ENCODE measurements around the gene VWC2. TPM values are rescaled to one million over a fixed set of nuclear protein-coding genes. Genes with fewer than 3 reads are reported as not detected.

Gene VWC2
- total RNA-seq, 1 experiment from 2014 or later, result not detected

GRCh38 chr7:49812534-49812933 lies 39.1 kb downstream of the VWC2 start:
- no peaks in the 10 kb centered on the region for H3K9me3 ChIP-seq (ENCODE audit: low read length)
- H3K79me2 ChIP-seq (ENCODE audit: low read length), result no peaks in the 10 kb centered on the region
- no peak overlapping the region for H3K27ac ChIP-seq (ENCODE audit: low read length)
- H3K9me2 ChIP-seq (replicated peaks; ENCODE audit: insufficient read depth, low read length), result no peaks in the 10 kb centered on the region
- H3K4me2 ChIP-seq (ENCODE audit: low read depth, low read length, poor library complexity, severe bottlenecking), result no peak overlapping the region
- H3K36me3 ChIP-seq (ENCODE audit: insufficient read depth, low read length), result no peaks in the 10 kb centered on the region
- no peak overlapping the region for H3K4me3 ChIP-seq (ENCODE audit: low read length)
- H4K20me1 ChIP-seq (ENCODE audit: insufficient read depth, low read depth, low read length), result no peaks in the 10 kb centered on the region
- no peaks in the 10 kb centered on the region for H3K27me3 ChIP-seq (ENCODE audit: low read length)
- H2AFZ ChIP-seq (ENCODE audit: low read length), result no peak overlapping the region; the same call in 1 of the 2 replicates
- DNase-seq, result peak; percentile 64
- H3K4me1 ChIP-seq (ENCODE audit: low read length), result peaks cover 15% of the 10 kb centered on the region
- H3K9ac ChIP-seq (ENCODE audit: low read length), result no peak overlapping the region

DNA sequence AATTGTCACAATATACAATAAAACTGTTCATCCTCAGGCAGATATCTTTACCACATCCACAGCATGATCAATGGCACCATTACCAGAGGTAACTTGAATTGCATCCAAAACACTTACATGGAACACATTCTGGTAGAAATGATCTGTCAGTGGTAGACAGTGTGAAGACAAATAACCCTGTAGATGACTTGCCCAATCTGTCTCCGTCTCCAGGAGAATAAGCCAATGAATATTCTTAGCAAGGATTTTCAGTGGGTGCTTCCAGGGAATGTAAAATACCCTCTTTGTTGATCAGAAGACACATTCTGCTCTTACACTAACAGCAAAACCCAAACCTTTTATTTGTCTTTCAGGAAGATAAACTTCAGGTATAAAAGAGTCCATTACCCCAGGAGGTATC lies 43.8 kb downstream of the VWC2 start:
- peaks cover 13% of the 10 kb centered on the region for H3K4me1 ChIP-seq (ENCODE audit: low read length)
- no peaks in the 10 kb centered on the region for H3K27me3 ChIP-seq (ENCODE audit: low read length)
- no peaks in the 10 kb centered on the region for H3K9me3 ChIP-seq (ENCODE audit: low read length)
- H3K36me3 ChIP-seq (ENCODE audit: insufficient read depth, low read length), result no peaks in the 10 kb centered on the region
- H3K4me2 ChIP-seq (ENCODE audit: low read depth, low read length, poor library complexity, severe bottlenecking), result no peak overlapping the region
- no peak overlapping the region for H3K9ac ChIP-seq (ENCODE audit: low read length)
- H3K4me3 ChIP-seq (ENCODE audit: low read length), result no peak overlapping the region
- H4K20me1 ChIP-seq (ENCODE audit: insufficient read depth, low read depth, low read length), result no peaks in the 10 kb centered on the region
- no peak overlapping the region for H3K27ac ChIP-seq (ENCODE audit: low read length)
- no peak overlapping the region for H2AFZ ChIP-seq (ENCODE audit: low read length)
- H3K9me2 ChIP-seq (replicated peaks; ENCODE audit: insufficient read depth, low read length), result no peaks in the 10 kb centered on the region
- no peaks in the 10 kb centered on the region for H3K79me2 ChIP-seq (ENCODE audit: low read length)
- DNase-seq, result no peak

DNA sequence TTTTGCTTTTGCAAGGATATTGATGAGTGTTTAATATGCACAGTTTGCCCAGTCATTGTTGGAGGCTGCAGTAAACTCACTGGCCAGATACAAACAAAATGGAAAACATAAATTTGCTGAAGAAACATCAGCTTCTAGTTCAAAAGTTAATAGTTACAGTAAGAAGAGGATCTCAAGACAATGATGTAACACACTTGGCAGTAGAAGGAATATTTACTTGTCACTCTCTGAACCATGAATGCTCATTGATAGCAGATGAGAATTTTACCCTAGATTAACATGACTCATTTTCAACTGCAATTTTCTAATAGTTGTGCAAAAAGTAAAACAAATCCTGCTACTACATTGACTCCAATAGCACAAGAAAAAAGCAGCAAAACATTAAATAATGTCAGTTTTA lies 47.7 kb downstream of the VWC2 start:
- no peak overlapping the region for H3K4me3 ChIP-seq (ENCODE audit: low read length)
- DNase-seq, result no peak
- H3K9me3 ChIP-seq (ENCODE audit: low read length), result no peaks in the 10 kb centered on the region
- no peaks in the 10 kb centered on the region for H3K27me3 ChIP-seq (ENCODE audit: low read length)
- H4K20me1 ChIP-seq (ENCODE audit: insufficient read depth, low read depth, low read length), result no peaks in the 10 kb centered on the region
- H3K9ac ChIP-seq (ENCODE audit: low read length), result no peak overlapping the region
- H3K4me1 ChIP-seq (ENCODE audit: low read length), result no peaks in the 10 kb centered on the region
- H3K4me2 ChIP-seq (ENCODE audit: low read depth, low read length, poor library complexity, severe bottlenecking), result no peak overlapping the region
- no peak overlapping the region for H3K27ac ChIP-seq (ENCODE audit: low read length)
- no peak overlapping the region for H2AFZ ChIP-seq (ENCODE audit: low read length)
- H3K9me2 ChIP-seq (replicated peaks; ENCODE audit: insufficient read depth, low read length), result no peaks in the 10 kb centered on the region
- no peaks in the 10 kb centered on the region for H3K79me2 ChIP-seq (ENCODE audit: low read length)
- H3K36me3 ChIP-seq (ENCODE audit: insufficient read depth, low read length), result no peaks in the 10 kb centered on the region

GRCh38 chr7:49822856-49823255 lies 49.4 kb downstream of the VWC2 start:
- H3K4me1 ChIP-seq (ENCODE audit: low read length), result no peaks in the 10 kb centered on the region
- no peaks in the 10 kb centered on the region for H3K9me2 ChIP-seq (replicated peaks; ENCODE audit: insufficient read depth, low read length)
- H3K79me2 ChIP-seq (ENCODE audit: low read length), result no peaks in the 10 kb centered on the region
- H3K27ac ChIP-seq (ENCODE audit: low read length), result no peak overlapping the region
- H3K9ac ChIP-seq (ENCODE audit: low read length), result no peak overlapping the region
- no peak for DNase-seq
- H4K20me1 ChIP-seq (ENCODE audit: insufficient read depth, low read depth, low read length), result no peaks in the 10 kb centered on the region
- no peak overlapping the region for H3K4me2 ChIP-seq (ENCODE audit: low read depth, low read length, poor library complexity, severe bottlenecking)
- H3K27me3 ChIP-seq (ENCODE audit: low read length), result no peaks in the 10 kb centered on the region
- no peak overlapping the region for H2AFZ ChIP-seq (ENCODE audit: low read length)
- no peak overlapping the region for H3K4me3 ChIP-seq (ENCODE audit: low read length)
- H3K9me3 ChIP-seq (ENCODE audit: low read length), result no peaks in the 10 kb centered on the region
- no peaks in the 10 kb centered on the region for H3K36me3 ChIP-seq (ENCODE audit: insufficient read depth, low read length)

GRCh38 chr7:49823566-49823965 lies 50.1 kb downstream of the VWC2 start:
- Histone ChIP-seq H4K20me1 (ENCODE audit: insufficient read depth, low read depth, low read length) (no peaks in the 10 kb centered on the region), H3K4me3 (ENCODE audit: low read length) (no peak overlapping the region), H3K4me2 (ENCODE audit: low read depth, low read length, poor library complexity, severe bottlenecking) (no peak overlapping the region), H3K9me2 (replicated peaks; ENCODE audit: insufficient read depth, low read length) (no peaks in the 10 kb centered on the region), H3K4me1 (ENCODE audit: low read length) (no peaks in the 10 kb centered on the region), H3K27me3 (ENCODE audit: low read length) (no peaks in the 10 kb centered on the region), H3K27ac (ENCODE audit: low read length) (no peak overlapping the region), H2AFZ (ENCODE audit: low read length) (no peak overlapping the region), H3K9ac (ENCODE audit: low read length) (no peak overlapping the region), H3K36me3 (ENCODE audit: insufficient read depth, low read length) (no peaks in the 10 kb centered on the region), H3K9me3 (ENCODE audit: low read length) (no peaks in the 10 kb centered on the region), H3K79me2 (ENCODE audit: low read length) (no peaks in the 10 kb centered on the region)
- DNase-seq, result no peak

GRCh38 chr7:49839863-49840645 lies 66.6 kb downstream of the VWC2 start:
- no peak for DNase-seq

GRCh38 chr7:49840751-49841405 lies 67.4 kb downstream of the VWC2 start:
- H3K9me2 ChIP-seq (replicated peaks; ENCODE audit: insufficient read depth, low read length), result no peaks in the 10 kb centered on the region
- no peak overlapping the region for H3K4me2 ChIP-seq (ENCODE audit: low read depth, low read length, poor library complexity, severe bottlenecking)
- H3K4me3 ChIP-seq (ENCODE audit: low read length), result no peak overlapping the region
- H3K9ac ChIP-seq (ENCODE audit: low read length), result no peak overlapping the region
- no peaks in the 10 kb centered on the region for H4K20me1 ChIP-seq (ENCODE audit: insufficient read depth, low read depth, low read length)
- H3K79me2 ChIP-seq (ENCODE audit: low read length), result no peaks in the 10 kb centered on the region
- H3K27ac ChIP-seq (ENCODE audit: low read length), result no peak overlapping the region
- H2AFZ ChIP-seq (ENCODE audit: low read length), result no peak overlapping the region
- DNase-seq, result no peak
- H3K4me1 ChIP-seq (ENCODE audit: low read length), result no peaks in the 10 kb centered on the region
- H3K36me3 ChIP-seq (ENCODE audit: insufficient read depth, low read length), result no peaks in the 10 kb centered on the region
- no peaks in the 10 kb centered on the region for H3K27me3 ChIP-seq (ENCODE audit: low read length)
- H3K9me3 ChIP-seq (ENCODE audit: low read length), result no peaks in the 10 kb centered on the region

More at GRCh38 chr7:49839863-49840645, 66.6 kb downstream of the VWC2 start:
- no peaks in the 10 kb centered on the region for H3K79me2 ChIP-seq (ENCODE audit: low read length)
- no peak overlapping the region for H3K4me3 ChIP-seq (ENCODE audit: low read length)
- H4K20me1 ChIP-seq (ENCODE audit: insufficient read depth, low read depth, low read length), result no peaks in the 10 kb centered on the region
- no peak overlapping the region for H2AFZ ChIP-seq (ENCODE audit: low read length)
- no peaks in the 10 kb centered on the region for H3K36me3 ChIP-seq (ENCODE audit: insufficient read depth, low read length)
- H3K4me1 ChIP-seq (ENCODE audit: low read length), result no peaks in the 10 kb centered on the region
- H3K4me2 ChIP-seq (ENCODE audit: low read depth, low read length, poor library complexity, severe bottlenecking), result no peak overlapping the region
- no peaks in the 10 kb centered on the region for H3K9me2 ChIP-seq (replicated peaks; ENCODE audit: insufficient read depth, low read length)
- H3K9ac ChIP-seq (ENCODE audit: low read length), result no peak overlapping the region
- no peak overlapping the region for H3K27ac ChIP-seq (ENCODE audit: low read length)
- H3K9me3 ChIP-seq (ENCODE audit: low read length), result no peaks in the 10 kb centered on the region
- H3K27me3 ChIP-seq (ENCODE audit: low read length), result no peaks in the 10 kb centered on the region

DNA sequence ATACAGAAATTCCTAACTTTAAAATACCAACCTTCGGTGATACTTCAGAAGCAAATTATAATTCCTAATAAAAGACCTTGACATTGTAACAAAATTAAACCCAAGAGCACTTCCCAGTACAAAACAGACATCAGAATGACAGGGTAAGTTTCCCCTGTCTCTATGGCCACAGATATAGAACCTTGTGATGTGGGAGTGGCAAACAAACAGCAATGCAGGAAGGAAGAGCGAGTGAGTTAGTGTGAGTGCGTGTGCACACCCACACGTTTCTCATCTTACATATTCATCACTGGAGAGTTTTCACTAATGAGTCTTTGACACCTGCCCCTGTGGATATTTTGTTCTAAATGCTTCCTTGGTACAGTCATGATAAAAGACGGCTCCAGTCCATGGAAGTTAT lies 72.2 kb downstream of the VWC2 start:
- Histone ChIP-seq H3K4me1 (ENCODE audit: low read length) (no peaks in the 10 kb centered on the region), H3K36me3 (ENCODE audit: insufficient read depth, low read length) (no peaks in the 10 kb centered on the region), H3K9ac (ENCODE audit: low read length) (no peak overlapping the region), H3K9me2 (replicated peaks; ENCODE audit: insufficient read depth, low read length) (no peaks in the 10 kb centered on the region), H3K4me3 (ENCODE audit: low read length) (no peak overlapping the region), H3K4me2 (ENCODE audit: low read depth, low read length, poor library complexity, severe bottlenecking) (no peak overlapping the region), H3K27me3 (ENCODE audit: low read length) (no peaks in the 10 kb centered on the region), H4K20me1 (ENCODE audit: insufficient read depth, low read depth, low read length) (no peaks in the 10 kb centered on the region), H3K79me2 (ENCODE audit: low read length) (no peaks in the 10 kb centered on the region), H2AFZ (ENCODE audit: low read length) (no peak overlapping the region), H3K9me3 (ENCODE audit: low read length) (no peaks in the 10 kb centered on the region), H3K27ac (ENCODE audit: low read length) (no peak overlapping the region)
- no peak for DNase-seq

All from Karpas-422 (cell line).